ENCODE data around the gene LMO3.

LMO3 gene

GRCh38 chr12:16587110-16587453 lies 18.9 kb downstream of the LMO3 start:
- Histone ChIP-seq H2BK15ac (replicated peaks; ENCODE audit: low read depth) (no peak overlapping the region), H2AK5ac (ENCODE audit: low read length) (no peak overlapping the region), H3K27ac (ENCODE audit: low read depth, low read length) (no peak overlapping the region)

GRCh38 chr12:16586350-16587109 lies 19.4 kb downstream of the LMO3 start:
- Histone ChIP-seq H3K9ac (ENCODE audit: low read length) (no peak overlapping the region), H3K79me2 (ENCODE audit: control insufficient read depth, insufficient read depth, low read length) (no peaks in the 10 kb centered on the region), H3K27me3 (ENCODE audit: insufficient read depth, low read length, poor library complexity) (no peaks in the 10 kb centered on the region), H4K5ac (ENCODE audit: low read length) (no peak overlapping the region), H3K27ac (ENCODE audit: low read depth, low read length) (no peak overlapping the region), H3K23ac (ENCODE audit: low read length) (no peak overlapping the region), H3K79me1 (ENCODE audit: low read length) (no peaks in the 10 kb centered on the region), H3K4ac (ENCODE audit: low read depth, low read length) (no peak overlapping the region), H2BK120ac (ENCODE audit: low read depth, low read length) (no peak overlapping the region), H3K4me3 (ENCODE audit: low read length) (no peak overlapping the region), H2BK5ac (ENCODE audit: low read length) (no peak overlapping the region), H3K4me1 (ENCODE audit: control insufficient read depth, low read depth, low read length) (no peaks in the 10 kb centered on the region), H2AK5ac (ENCODE audit: low read length) (no peak overlapping the region), H3K36me3 (ENCODE audit: control insufficient read depth, insufficient read depth, low read length) (no peaks in the 10 kb centered on the region), H4K8ac (ENCODE audit: low read depth, low read length) (no peak overlapping the region), H3K18ac (ENCODE audit: low read length) (no peak overlapping the region), H3K4me2 (ENCODE audit: low read length) (no peak overlapping the region), H2BK15ac (replicated peaks; ENCODE audit: low read depth) (no peak overlapping the region), H3K56ac (ENCODE audit: low read length) (no peak overlapping the region)
- no peak for DNase-seq
- WGBS (ENCODE audit: extremely low coverage, insufficient coverage, low lambda C conversion rate): 100% methylated on average over 1 of the region's 8 CpGs

More at GRCh38 chr12:16587110-16587453, 18.9 kb downstream of the LMO3 start:
- Histone ChIP-seq H3K4me3 (ENCODE audit: low read length) (no peak overlapping the region), H3K79me1 (ENCODE audit: low read length) (no peaks in the 10 kb centered on the region), H3K4me2 (ENCODE audit: low read length) (no peak overlapping the region), H3K79me2 (ENCODE audit: control insufficient read depth, insufficient read depth, low read length) (no peaks in the 10 kb centered on the region), H3K9ac (ENCODE audit: low read length) (no peak overlapping the region), H3K4ac (ENCODE audit: low read depth, low read length) (no peak overlapping the region), H4K8ac (ENCODE audit: low read depth, low read length) (no peak overlapping the region), H2BK120ac (ENCODE audit: low read depth, low read length) (no peak overlapping the region), H3K56ac (ENCODE audit: low read length) (no peak overlapping the region), H3K36me3 (ENCODE audit: control insufficient read depth, insufficient read depth, low read length) (no peaks in the 10 kb centered on the region), H4K5ac (ENCODE audit: low read length) (no peak overlapping the region), H3K27me3 (ENCODE audit: insufficient read depth, low read length, poor library complexity) (no peaks in the 10 kb centered on the region), H3K23ac (ENCODE audit: low read length) (no peak overlapping the region), H2BK5ac (ENCODE audit: low read length) (no peak overlapping the region), H3K18ac (ENCODE audit: low read length) (no peak overlapping the region), H3K4me1 (ENCODE audit: control insufficient read depth, low read depth, low read length) (no peaks in the 10 kb centered on the region)
- no CpG with 5 or more reads among the region's 3 CpGs for WGBS (ENCODE audit: extremely low coverage, insufficient coverage, low lambda C conversion rate)
- DNase-seq: no peak

- Histone ChIP-seq H2BK15ac (replicated peaks; ENCODE audit: low read depth) (no peak overlapping the region), H3K4ac (ENCODE audit: low read depth, low read length) (no peak overlapping the region), H4K5ac (ENCODE audit: low read length) (no peak overlapping the region), H2BK120ac (ENCODE audit: low read depth, low read length) (no peak overlapping the region), H3K56ac (ENCODE audit: low read length) (no peak overlapping the region), H3K27me3 (ENCODE audit: insufficient read depth, low read length, poor library complexity) (no peaks in the 10 kb centered on the region), H3K79me1 (ENCODE audit: low read length) (no peaks in the 10 kb centered on the region), H3K27ac (ENCODE audit: low read depth, low read length) (no peak overlapping the region), H3K4me1 (ENCODE audit: control insufficient read depth, low read depth, low read length) (no peaks in the 10 kb centered on the region), H3K79me2 (ENCODE audit: control insufficient read depth, insufficient read depth, low read length) (no peaks in the 10 kb centered on the region), H3K36me3 (ENCODE audit: control insufficient read depth, insufficient read depth, low read length) (no peaks in the 10 kb centered on the region), H3K4me3 (ENCODE audit: low read length) (no peak overlapping the region), H4K8ac (ENCODE audit: low read depth, low read length) (no peak overlapping the region), H3K9ac (ENCODE audit: low read length) (no peak overlapping the region), H3K23ac (ENCODE audit: low read length) (no peak overlapping the region), H2AK5ac (ENCODE audit: low read length) (no peak overlapping the region), H2BK5ac (ENCODE audit: low read length) (no peak overlapping the region), H3K4me2 (ENCODE audit: low read length) (no peak overlapping the region), H3K18ac (ENCODE audit: low read length) (no peak overlapping the region)
- WGBS (ENCODE audit: extremely low coverage, insufficient coverage, low lambda C conversion rate): no CpG with 5 or more reads among the region's 2 CpGs
- DNase-seq: no peak
Observed at GRCh38 chr12:16585781-16586180, 20.2 kb downstream of the LMO3 start.

GRCh38 chr12:16583969-16584745 lies 21.8 kb downstream of the LMO3 start:
- Histone ChIP-seq H3K27ac (ENCODE audit: low read depth, low read length) (no peak overlapping the region), H2BK5ac (ENCODE audit: low read length) (no peak overlapping the region), H3K4me2 (ENCODE audit: low read length) (no peak overlapping the region), H3K27me3 (ENCODE audit: insufficient read depth, low read length, poor library complexity) (no peaks in the 10 kb centered on the region), H3K4me3 (ENCODE audit: low read length) (no peak overlapping the region), H2BK120ac (ENCODE audit: low read depth, low read length) (no peak overlapping the region), H3K79me2 (ENCODE audit: control insufficient read depth, insufficient read depth, low read length) (no peaks in the 10 kb centered on the region), H3K4ac (ENCODE audit: low read depth, low read length) (no peak overlapping the region), H4K5ac (ENCODE audit: low read length) (no peak overlapping the region), H3K18ac (ENCODE audit: low read length) (no peak overlapping the region), H3K79me1 (ENCODE audit: low read length) (no peaks in the 10 kb centered on the region), H3K9ac (ENCODE audit: low read length) (no peak overlapping the region), H3K23ac (ENCODE audit: low read length) (no peak overlapping the region), H2AK5ac (ENCODE audit: low read length) (no peak overlapping the region), H2BK15ac (replicated peaks; ENCODE audit: low read depth) (no peak overlapping the region), H3K36me3 (ENCODE audit: control insufficient read depth, insufficient read depth, low read length) (no peaks in the 10 kb centered on the region), H4K8ac (ENCODE audit: low read depth, low read length) (no peak overlapping the region), H3K56ac (ENCODE audit: low read length) (no peak overlapping the region), H3K4me1 (ENCODE audit: control insufficient read depth, low read depth, low read length) (no peaks in the 10 kb centered on the region)
- WGBS (ENCODE audit: extremely low coverage, insufficient coverage, low lambda C conversion rate): 100% methylated on average over 1 of the region's 4 CpGs
- no peak for DNase-seq

GRCh38 chr12:16581416-16581815 lies 24.5 kb downstream of the LMO3 start:
- Histone ChIP-seq H2AK5ac (ENCODE audit: low read length) (no peak overlapping the region), H3K79me2 (ENCODE audit: control insufficient read depth, insufficient read depth, low read length) (no peaks in the 10 kb centered on the region), H3K4me2 (ENCODE audit: low read length) (no peak overlapping the region), H3K18ac (ENCODE audit: low read length) (no peak overlapping the region), H3K4me3 (ENCODE audit: low read length) (no peak overlapping the region), H3K56ac (ENCODE audit: low read length) (no peak overlapping the region), H3K4me1 (ENCODE audit: control insufficient read depth, low read depth, low read length) (no peaks in the 10 kb centered on the region), H2BK120ac (ENCODE audit: low read depth, low read length) (no peak overlapping the region), H3K27ac (ENCODE audit: low read depth, low read length) (no peak overlapping the region), H3K36me3 (ENCODE audit: control insufficient read depth, insufficient read depth, low read length) (no peaks in the 10 kb centered on the region), H3K9ac (ENCODE audit: low read length) (no peak overlapping the region), H3K79me1 (ENCODE audit: low read length) (no peaks in the 10 kb centered on the region), H3K4ac (ENCODE audit: low read depth, low read length) (no peak overlapping the region), H3K23ac (ENCODE audit: low read length) (no peak overlapping the region), H4K8ac (ENCODE audit: low read depth, low read length) (no peak overlapping the region), H4K5ac (ENCODE audit: low read length) (no peak overlapping the region), H3K27me3 (ENCODE audit: insufficient read depth, low read length, poor library complexity) (no peaks in the 10 kb centered on the region), H2BK15ac (replicated peaks; ENCODE audit: low read depth) (no peak overlapping the region), H2BK5ac (ENCODE audit: low read length) (no peak overlapping the region)
- no peak for DNase-seq
